A549 (cell line): ENCODE data around the gene ATAD2B. TPM values are rescaled to one million over a fixed set of nuclear protein-coding genes. Genes with fewer than 3 reads are reported as not detected.

Experiments
- ATAC-seq, 2 experiments: fragments of 200-7000 bp in 1 of 2; fragments of >200 bp in 1 of 2; cut with Nextera tagmentation in 1 of 2; cut with Tn5 transposase in 1 of 2; 3 replicates each; pipeline versions ENCODE4 v1.8.0 to v1.9.1; 2018 to 2020; ENCODE audit warnings: mild to moderate bottlenecking in 1 of 2, moderate library complexity in 1 of 2
- CTCF ChIA-PET: fragments of 300-600 bp; sonication (Branson Sonifier 250); formaldehyde crosslinking; extraction: SDS; loops from one replicate; lab custom pipeline; 2021; ENCODE audit warnings: antibody characterized with exemption, inconsistent platforms; lab: Yijun Ruan, JAX
- POLR2A ChIA-PET: fragments of 350-600 bp; formaldehyde crosslinking; extraction: SDS; loops from one replicate; lab custom pipeline; 2021; ENCODE audit warnings: antibody characterized with exemption, inconsistent platforms; lab: Yijun Ruan, JAX
- DNase-seq, 2 experiments: peaks; one replicate each; pipeline versions ENCODE4 v3.0.0 to v3.0.0-alpha.2; 2011 to 2016; ENCODE audit warnings: low read depth in 1 of 2, low spot score in 1 of 2
- FAIRE-seq: peaks from 2 replicates; lab custom pipeline; 2011; peaks lifted over from hg19 to GRCh38; lab: Jason Lieb, UNC
- H3K27ac ChIP-seq, 2 experiments: fragments of >200 bp; sonication (Bioruptor Twin); formaldehyde crosslinking; 3 replicates each; pipeline ENCODE4 v1.5.1; 2016 to 2017
- H3K4me1 ChIP-seq: fragments of >200 bp; sonication (Bioruptor Twin); formaldehyde crosslinking; 3 replicates; pipeline ENCODE4 v1.6.1; 2016
- H3K4me2 ChIP-seq: fragments of >200 bp; sonication (Bioruptor Twin); formaldehyde crosslinking; 3 replicates; pipeline ENCODE4 v1.6.1; 2016
- H3K4me3 ChIP-seq: fragments of >200 bp; sonication (Bioruptor Twin); formaldehyde crosslinking; 3 replicates; pipeline ENCODE4 v1.5.1; 2016
- H3K9me3 ChIP-seq: fragments of >200 bp; sonication (Bioruptor Twin); formaldehyde crosslinking; 3 replicates; pipeline ENCODE4 v1.6.1; 2016
- CBX8 ChIP-seq: fragments of 200-600 bp; sonication (generic); IDR thresholded peaks from 2 replicates; pipeline ENCODE4 v1.6.1; 2016
- CEBPB ChIP-seq, 2 experiments: fragments of >200 bp in 1 of 2; sonication (Bioruptor Twin) in 1 of 2; formaldehyde crosslinking in 1 of 2; IDR thresholded peaks; 2 replicates each; pipeline ENCODE4 v1.6.1; 2012 to 2016
- CHD2 ChIP-seq: fragments of 150-350 bp; IDR thresholded peaks from 2 replicates; pipeline ENCODE4 v1.6.1; 2014; ENCODE audit warnings: low read length; ENCODE audit not compliant: partially characterized antibody
- EHMT2 ChIP-seq: fragments of 200-600 bp; sonication (generic); IDR thresholded peaks from 2 replicates; pipeline ENCODE4 v1.6.1; 2016; ENCODE audit warnings: antibody characterized with exemption, low read depth, mild to moderate bottlenecking, moderate library complexity
- FOSL2 ChIP-seq, 2 experiments: fragments of 450-650 bp in 1 of 2; fragments of >200 bp in 1 of 2; sonication (Bioruptor Twin) in 1 of 2; formaldehyde crosslinking; IDR thresholded peaks; 2 replicates each; pipeline versions ENCODE4 v1.5.0 to v1.6.1; 2016 to 2020; ENCODE audit warnings: mild to moderate bottlenecking in 1 of 2, moderate library complexity in 1 of 2
- GATA3 ChIP-seq: IDR thresholded peaks from 2 replicates; pipeline ENCODE4 v1.6.1; 2012; ENCODE audit warnings: borderline replicate concordance
- HDAC2 ChIP-seq: fragments of 200-600 bp; sonication (generic); IDR thresholded peaks from 2 replicates; pipeline ENCODE4 v1.6.1; 2016
- KDM1A ChIP-seq: fragments of 200-600 bp; sonication (generic); IDR thresholded peaks from 2 replicates; pipeline ENCODE4 v1.6.1; 2016; ENCODE audit warnings: low read depth, mild to moderate bottlenecking
- MAFK ChIP-seq: fragments of 450-650 bp; IDR thresholded peaks from 2 replicates; pipeline ENCODE4 v1.6.1; 2014; ENCODE audit not compliant: partially characterized antibody
- NFE2L2 ChIP-seq: fragments of 150-350 bp; conservative IDR thresholded peaks from 2 replicates; pipeline ENCODE4 v1.6.1; 2014; ENCODE audit warnings: low read length
- NR3C1 ChIP-seq: fragments of >200 bp; sonication (Bioruptor Twin); formaldehyde crosslinking; IDR thresholded peaks from 3 replicates; pipeline ENCODE4 v1.6.1; 2017
- PHF8 ChIP-seq: fragments of 200-600 bp; sonication (generic); IDR thresholded peaks from 2 replicates; pipeline ENCODE4 v1.6.1; 2016; ENCODE audit warnings: low read depth, mild to moderate bottlenecking, antibody characterized with exemption, moderate library complexity, borderline replicate concordance
- RARB ChIP-seq: fragments of 250-450 bp; sonication (Bioruptor Pico); IDR thresholded peaks from 2 replicates; pipeline ENCODE4 v1.8.0; 2021; ENCODE audit warnings: mild to moderate bottlenecking, moderate library complexity
- RFX5 ChIP-seq: fragments of 450-650 bp; IDR thresholded peaks from 2 replicates; pipeline ENCODE4 v1.7.1; 2014; ENCODE audit warnings: antibody characterized with exemption, mild to moderate bottlenecking, moderate library complexity
- SREBF2 ChIP-seq: fragments of 450-650 bp; IDR thresholded peaks from 2 replicates; pipeline ENCODE4 v1.6.1; 2014; ENCODE audit warnings: mild to moderate bottlenecking, moderate library complexity
- TFCP2L1 ChIP-seq: fragments of 250-450 bp; sonication (Bioruptor Pico); IDR thresholded peaks from 2 replicates; pipeline ENCODE4 v1.5.0; 2021; ENCODE audit warnings: mild to moderate bottlenecking
- TP53 ChIP-seq: fragments of 250-450 bp; sonication (Bioruptor Pico); IDR thresholded peaks from 2 replicates; pipeline ENCODE4 v1.5.0; 2021; ENCODE audit warnings: mild to moderate bottlenecking, moderate library complexity
- ZNF302 ChIP-seq: fragments of 250-450 bp; sonication (Bioruptor Pico); IDR thresholded peaks from 2 replicates; pipeline ENCODE4 v1.9.0; 2021; ENCODE audit warnings: inconsistent platforms, mild to moderate bottlenecking, moderate library complexity
- ZSCAN20 ChIP-seq: fragments of 250-450 bp; sonication (Bioruptor Pico); IDR thresholded peaks from 2 replicates; pipeline ENCODE4 v1.8.0; 2022; ENCODE audit warnings: mild to moderate bottlenecking, moderate library complexity
- WGBS: methylation state at CpG from one replicate; pipeline ENCODE4 v1.1.6; 2017; ENCODE audit errors: missing lambda C conversion rate; 5-methylcytosine and 5-hydroxymethylcytosine counted together
- polyA plus RNA-seq, 4 experiments: library from polyadenylated mRNA; depleted of rRNA in 3 of 4; stranded (reverse); fragments of >200 nt; fragmentation: RNase III in 1 of 4; extraction: RNeasy Plus Mini Kit Qiagen cat#74134 plus additional on column Dnase treatment in 1 of 4; gene quantifications; 2 replicates in 3 of 4; 3 replicates in 1 of 4; pipeline ENCODE4 v1.2.3, GENCODE V29; 2011 to 2017
- TF ChIP-seq, protein P1 (sequence below): fragments of >200 bp; sonication (Bioruptor Twin); formaldehyde crosslinking; IDR thresholded peaks from 2 replicates; pipeline ENCODE4 v1.6.1; 2016
- TF ChIP-seq, protein P2 (sequence below): fragments of 250-450 bp; sonication (Bioruptor Pico); IDR thresholded peaks from 2 replicates; pipeline ENCODE4 v1.5.0; 2020; ENCODE audit warnings: low read depth, mild to moderate bottlenecking, moderate library complexity
- TF ChIP-seq, protein P3 (sequence below): IDR thresholded peaks from 2 replicates; pipeline ENCODE4 v1.6.1; 2012
- TF ChIP-seq, protein P4 (sequence below): fragments of 200-600 bp; sonication (generic); IDR thresholded peaks from 2 replicates; pipeline ENCODE4 v1.6.1; 2016; ENCODE audit warnings: antibody characterized with exemption, mild to moderate bottlenecking, moderate library complexity

The ATAD2B gene
- polyA plus RNA-seq, 2 of the 4 experiments (the other 2 are of a cell fraction) = 5.4 to 13.1 TPM

DNA sequence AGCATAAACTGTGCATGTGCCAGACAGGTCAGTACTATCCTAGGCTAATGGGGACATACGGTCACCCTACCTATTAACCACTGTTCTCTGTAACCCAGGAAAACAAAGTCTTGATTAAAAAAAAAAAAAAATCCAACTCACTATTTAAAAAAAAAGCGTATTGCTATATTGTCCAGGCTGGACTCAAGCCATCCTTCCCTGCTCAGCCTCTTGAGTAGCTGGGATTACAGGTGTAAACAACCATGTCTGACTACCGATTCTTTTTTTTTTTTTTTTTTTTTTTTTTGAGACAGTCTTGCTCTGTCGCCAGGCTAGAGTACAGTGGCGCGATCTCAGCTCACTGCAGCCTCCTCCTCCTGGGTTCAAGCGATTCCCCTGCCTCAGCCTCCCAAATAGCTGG lies 11.6 kb downstream of the ATAD2B start:
- Histone ChIP-seq H3K4me2 (no peak overlapping the region), H3K4me3 (no peak overlapping the region), H3K4me1 (peaks cover 18% of the 10 kb centered on the region), H3K27ac (no peak overlapping the region), H3K9me3 (no peaks in the 10 kb centered on the region)
- peak in 1 of 2 experiments; percentile 21; a peak in 1 of 6 replicates for ATAC-seq
- TF ChIP-seq, protein P1, sequence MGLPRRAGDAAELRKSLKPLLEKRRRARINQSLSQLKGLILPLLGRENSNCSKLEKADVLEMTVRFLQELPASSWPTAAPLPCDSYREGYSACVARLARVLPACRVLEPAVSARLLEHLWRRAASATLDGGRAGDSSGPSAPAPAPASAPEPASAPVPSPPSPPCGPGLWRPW = no peak
- TF ChIP-seq, protein P2, sequence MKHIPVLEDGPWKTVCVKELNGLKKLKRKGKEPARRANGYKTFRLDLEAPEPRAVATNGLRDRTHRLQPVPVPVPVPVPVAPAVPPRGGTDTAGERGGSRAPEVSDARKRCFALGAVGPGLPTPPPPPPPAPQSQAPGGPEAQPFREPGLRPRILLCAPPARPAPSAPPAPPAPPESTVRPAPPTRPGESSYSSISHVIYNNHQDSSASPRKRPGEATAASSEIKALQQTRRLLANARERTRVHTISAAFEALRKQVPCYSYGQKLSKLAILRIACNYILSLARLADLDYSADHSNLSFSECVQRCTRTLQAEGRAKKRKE (CRISPR knock-in tag) = no peak
- TF ChIP-seq ZNF302 (CRISPR knock-in tag) (no peak), CBX8 (no peak), CHD2 (no peak), TP53 (CRISPR knock-in tag) (no peak), GATA3 (no peak), HDAC2 (no peak), RARB (CRISPR knock-in tag) (no peak), NR3C1 (no peak), RFX5 (no peak), ZSCAN20 (CRISPR knock-in tag) (no peak), PHF8 (no peak), EHMT2 (no peak), CEBPB (IDR thresholded peaks at IDR 0.05) (no peak), MAFK (no peak), NFE2L2 (no peak), KDM1A (no peak), TFCP2L1 (no peak)
- TF ChIP-seq, protein P3, sequence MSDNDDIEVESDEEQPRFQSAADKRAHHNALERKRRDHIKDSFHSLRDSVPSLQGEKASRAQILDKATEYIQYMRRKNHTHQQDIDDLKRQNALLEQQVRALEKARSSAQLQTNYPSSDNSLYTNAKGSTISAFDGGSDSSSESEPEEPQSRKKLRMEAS = no peak
- FAIRE-seq = no peak
- POLR2A ChIA-PET = no interaction called here
- DNase-seq = no peak
- CTCF ChIA-PET = interaction anchor here (0.7 to 1.5 kb wide), 2 partner anchors 12 to 169 kb away, joined by 3 to 8 read pairs; partner anchors contain the start of genes ATAD2B and TP53I3
- 83% methylated on average over 7 of the region's 7 CpGs for WGBS

DNA sequence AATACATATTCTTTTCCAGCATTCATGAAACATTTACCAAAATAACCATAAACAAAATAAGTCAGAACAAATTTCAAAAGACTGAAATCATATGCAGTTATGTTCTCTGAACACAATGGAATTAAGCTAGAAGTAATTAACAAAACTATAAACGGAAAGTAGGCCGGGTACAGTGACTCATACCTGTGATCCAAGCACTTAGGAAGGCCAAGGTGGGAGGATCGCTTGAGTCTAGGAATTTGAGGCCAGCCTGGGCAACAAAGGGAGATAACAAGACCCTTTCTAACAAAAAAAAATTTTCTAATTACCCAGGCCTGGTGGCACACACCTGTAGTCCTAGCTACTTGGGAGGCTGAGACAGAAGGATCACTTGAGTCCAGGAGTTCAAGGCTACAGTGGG lies 14.9 kb downstream of the ATAD2B start:
- TF ChIP-seq, protein P2 (CRISPR knock-in tag) = no peak
- TF ChIP-seq FOSL2 (IDR thresholded peaks at IDR 0.05) (no peak), FOSL2 (CRISPR knock-in tag; IDR thresholded peaks at IDR 0.05) (0 out of 2 replicates have a peak, but pooled peaks have one; percentile 9), SREBF2 (no peak)
- TF ChIP-seq, protein P4, sequence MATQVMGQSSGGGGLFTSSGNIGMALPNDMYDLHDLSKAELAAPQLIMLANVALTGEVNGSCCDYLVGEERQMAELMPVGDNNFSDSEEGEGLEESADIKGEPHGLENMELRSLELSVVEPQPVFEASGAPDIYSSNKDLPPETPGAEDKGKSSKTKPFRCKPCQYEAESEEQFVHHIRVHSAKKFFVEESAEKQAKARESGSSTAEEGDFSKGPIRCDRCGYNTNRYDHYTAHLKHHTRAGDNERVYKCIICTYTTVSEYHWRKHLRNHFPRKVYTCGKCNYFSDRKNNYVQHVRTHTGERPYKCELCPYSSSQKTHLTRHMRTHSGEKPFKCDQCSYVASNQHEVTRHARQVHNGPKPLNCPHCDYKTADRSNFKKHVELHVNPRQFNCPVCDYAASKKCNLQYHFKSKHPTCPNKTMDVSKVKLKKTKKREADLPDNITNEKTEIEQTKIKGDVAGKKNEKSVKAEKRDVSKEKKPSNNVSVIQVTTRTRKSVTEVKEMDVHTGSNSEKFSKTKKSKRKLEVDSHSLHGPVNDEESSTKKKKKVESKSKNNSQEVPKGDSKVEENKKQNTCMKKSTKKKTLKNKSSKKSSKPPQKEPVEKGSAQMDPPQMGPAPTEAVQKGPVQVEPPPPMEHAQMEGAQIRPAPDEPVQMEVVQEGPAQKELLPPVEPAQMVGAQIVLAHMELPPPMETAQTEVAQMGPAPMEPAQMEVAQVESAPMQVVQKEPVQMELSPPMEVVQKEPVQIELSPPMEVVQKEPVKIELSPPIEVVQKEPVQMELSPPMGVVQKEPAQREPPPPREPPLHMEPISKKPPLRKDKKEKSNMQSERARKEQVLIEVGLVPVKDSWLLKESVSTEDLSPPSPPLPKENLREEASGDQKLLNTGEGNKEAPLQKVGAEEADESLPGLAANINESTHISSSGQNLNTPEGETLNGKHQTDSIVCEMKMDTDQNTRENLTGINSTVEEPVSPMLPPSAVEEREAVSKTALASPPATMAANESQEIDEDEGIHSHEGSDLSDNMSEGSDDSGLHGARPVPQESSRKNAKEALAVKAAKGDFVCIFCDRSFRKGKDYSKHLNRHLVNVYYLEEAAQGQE = no peak
- DNase-seq (no peak), ATAC-seq (no peak), FAIRE-seq (no peak)
- H3K4me1 ChIP-seq = peaks cover 14% of the 10 kb centered on the region
- POLR2A ChIA-PET = no interaction called here
- no peak overlapping the region for H3K4me3 ChIP-seq
- CTCF ChIA-PET = interaction anchor here (0.8 to 2.3 kb wide), 2 partner anchors 13 to 15 kb away, joined by 3 to 10 read pairs; partner anchors contain the start of gene ATAD2B
- H3K4me2 ChIP-seq = no peak overlapping the region
- 75% methylated on average over 3 of the region's 3 CpGs for WGBS
- no peak overlapping the region for H3K27ac ChIP-seq
- no peaks in the 10 kb centered on the region for H3K9me3 ChIP-seq
